H1 (cell line): ENCODE measurements around the gene TBC1D22A. TPM values are rescaled to one million over a fixed set of nuclear protein-coding genes. Genes with fewer than 3 reads are reported as not detected.
A peak's percentile ranks its signal among the peaks of the same experiment; 100 is the strongest.

Experiments used
- CTCF ChIA-PET: fragments of 300-600 bp; sonication (Branson Sonifier 250); formaldehyde crosslinking; loops from one replicate; lab custom pipeline; 2021; ENCODE audit not compliant: partially characterized antibody; lab: Charles Lee
- POLR2A ChIA-PET: fragments of 300-600 bp; sonication (Branson Sonifier 250); formaldehyde crosslinking; loops from one replicate; lab custom pipeline; 2021; ENCODE audit warnings: inconsistent platforms; ENCODE audit not compliant: partially characterized antibody; lab: Charles Lee
- DNase-seq, 2 experiments: peaks; one replicate each; pipeline versions ENCODE4 v3.0.0 to v3.0.0-alpha.2; 2010 to 2022; ENCODE audit warnings: low spot score in 2 of 2, low read depth in 1 of 2, mixed read lengths in 1 of 2
- FAIRE-seq: peaks from 2 replicates; lab custom pipeline; 2011; peaks lifted over from hg19 to GRCh38; lab: Jason Lieb, UNC
- H2AFZ ChIP-seq: 2 replicates; pipeline ENCODE4 v1.8.1; 2012; ENCODE audit warnings: low read length, inconsistent platforms
- H2AK5ac ChIP-seq: 2 replicates; pipeline ENCODE4 v1.6.1; 2013; ENCODE audit warnings: low read depth, low read length
- H2BK120ac ChIP-seq: replicated peaks from 2 replicates; pipeline ENCODE3; 2013; ENCODE audit warnings: low read depth, low read length, inconsistent platforms
- H2BK12ac ChIP-seq: 2 replicates; pipeline ENCODE4 v1.6.1; 2013; ENCODE audit warnings: low read depth, low read length
- H2BK15ac ChIP-seq: 2 replicates; pipeline ENCODE4 v1.6.1; 2013; ENCODE audit warnings: low read length
- H2BK20ac ChIP-seq: 2 replicates; pipeline ENCODE4 v1.6.1; 2013; ENCODE audit warnings: low read length
- H2BK5ac ChIP-seq: 2 replicates; pipeline ENCODE4 v1.6.1; 2013; ENCODE audit warnings: low read depth, low read length
- H3K14ac ChIP-seq: 2 replicates; pipeline ENCODE4 v1.6.1; 2013; ENCODE audit warnings: inconsistent platforms; ENCODE audit not compliant: insufficient read length
- H3K18ac ChIP-seq: 2 replicates; pipeline ENCODE4 v1.6.1; 2013; ENCODE audit warnings: low read length; ENCODE audit errors: extremely low read depth
- H3K23ac ChIP-seq: 2 replicates; pipeline ENCODE4 v1.6.1; 2013; ENCODE audit warnings: inconsistent platforms; ENCODE audit not compliant: insufficient read length
- H3K23me2 ChIP-seq: 2 replicates; pipeline ENCODE4 v1.6.1; 2013; ENCODE audit warnings: low read depth, low read length
- H3K27ac ChIP-seq: 2 replicates; pipeline ENCODE4 v1.6.1; 2011; ENCODE audit warnings: low read depth, low read length, inconsistent platforms
- H3K27me3 ChIP-seq, 4 experiments: replicated peaks in 1 of 4; 1 replicate in 1 of 4; 2 replicates in 3 of 4; pipeline versions ENCODE4 v1.6.1 to v1.8.1; 2011 to 2013; ENCODE audit warnings: low read length in 3 of 4, mild to moderate bottlenecking in 3 of 4, inconsistent platforms in 2 of 4, mixed read lengths in 2 of 4, moderate library complexity in 1 of 4; ENCODE audit not compliant: control insufficient read depth in 3 of 4, insufficient read depth in 3 of 4; ENCODE audit errors: extremely low read depth in 1 of 4
- H3K36me3 ChIP-seq, 4 experiments: 2 replicates each; pipeline versions ENCODE4 v1.6.1 to v1.8.1; 2011 to 2013; ENCODE audit warnings: mild to moderate bottlenecking in 4 of 4, low read length in 3 of 4, moderate library complexity in 2 of 4, control low read depth in 1 of 4, inconsistent platforms in 1 of 4; ENCODE audit not compliant: insufficient read depth in 4 of 4, control insufficient read depth in 2 of 4
- H3K4ac ChIP-seq: replicated peaks from 2 replicates; pipeline ENCODE3; 2013; ENCODE audit warnings: low read length, low read depth, mixed read lengths, inconsistent platforms; ENCODE audit not compliant: insufficient read length
- H3K4me1 ChIP-seq, 4 experiments: replicated peaks in 1 of 4; 1 replicate in 1 of 4; 2 replicates in 3 of 4; pipeline versions ENCODE4 v1.6.1 to v1.8.1; 2011 to 2013; ENCODE audit warnings: low read length in 3 of 4, inconsistent platforms in 2 of 4, mixed read lengths in 1 of 4; ENCODE audit not compliant: insufficient read depth in 4 of 4, control insufficient read depth in 3 of 4
- H3K4me2 ChIP-seq, 2 experiments: 2 replicates each; pipeline versions ENCODE4 v1.6.1 to v1.8.1; 2011 to 2013; ENCODE audit warnings: low read depth in 2 of 2, low read length in 2 of 2, control low read depth in 1 of 2, inconsistent platforms in 1 of 2, mild to moderate bottlenecking in 1 of 2; ENCODE audit not compliant: insufficient read depth in 1 of 2
- H3K4me3 ChIP-seq, 4 experiments: fragments of 200-600, 300-600 bp in 1 of 4; sonication (generic), shearing (Covaris generic), sonication (Bioruptor Twin) in 1 of 4; 2 replicates each; pipeline versions ENCODE4 v1.5.1 to v1.8.1; 2011 to 2016; ENCODE audit warnings: low read length in 4 of 4, low read depth in 3 of 4, control low read depth in 2 of 4, inconsistent platforms in 2 of 4, mild to moderate bottlenecking in 2 of 4, mixed read lengths in 1 of 4, moderate library complexity in 1 of 4; ENCODE audit not compliant: insufficient read depth in 2 of 4; ENCODE audit errors: extremely low read depth in 1 of 4
- H3K56ac ChIP-seq: replicated peaks from 2 replicates; pipeline ENCODE3; 2013; ENCODE audit warnings: low read depth, mild to moderate bottlenecking, mixed read lengths, low read length, inconsistent platforms; ENCODE audit not compliant: insufficient read length
- H3K79me1 ChIP-seq: 2 replicates; pipeline ENCODE4 v1.6.1; 2013; ENCODE audit warnings: low read depth, low read length, control low read depth
- H3K79me2 ChIP-seq, 2 experiments: 2 replicates each; pipeline versions ENCODE4 v1.6.1 to v1.8.1; 2012 to 2013; ENCODE audit warnings: low read length in 2 of 2, mild to moderate bottlenecking in 2 of 2, inconsistent platforms in 1 of 2; ENCODE audit not compliant: insufficient read depth in 2 of 2, control insufficient read depth in 1 of 2
- H3K9ac ChIP-seq, 4 experiments: replicated peaks in 1 of 4; 1 replicate in 1 of 4; 2 replicates in 3 of 4; pipeline versions ENCODE4 v1.6.1 to v1.8.1; 2011 to 2013; ENCODE audit warnings: low read depth in 3 of 4, low read length in 3 of 4, control low read depth in 2 of 4, mild to moderate bottlenecking in 2 of 4, moderate library complexity in 2 of 4, inconsistent platforms in 1 of 4; ENCODE audit errors: extremely low read depth in 1 of 4
- H3K9me3 ChIP-seq, 2 experiments: 2 replicates each; pipeline versions ENCODE4 v1.6.1 to v1.8.1; 2012 to 2013; ENCODE audit warnings: mild to moderate bottlenecking in 2 of 2, moderate library complexity in 2 of 2, control low read depth in 1 of 2, inconsistent platforms in 1 of 2, low read depth in 1 of 2, low read length in 1 of 2, mixed read lengths in 1 of 2; ENCODE audit not compliant: insufficient read depth in 2 of 2
- H4K20me1 ChIP-seq, 2 experiments: replicated peaks in 1 of 2; 2 replicates each; pipeline versions ENCODE3 to v1.8.1; 2011 to 2013; ENCODE audit warnings: inconsistent platforms in 2 of 2, low read length in 2 of 2, mild to moderate bottlenecking in 1 of 2; ENCODE audit not compliant: insufficient read depth in 2 of 2, control insufficient read depth in 1 of 2
- H4K5ac ChIP-seq: 2 replicates; pipeline ENCODE4 v1.6.1; 2013; ENCODE audit warnings: low read length, low read depth, mixed read lengths, inconsistent platforms; ENCODE audit not compliant: insufficient read length
- H4K8ac ChIP-seq: 2 replicates; pipeline ENCODE4 v1.8.0; 2013; ENCODE audit warnings: mild to moderate bottlenecking, moderate library complexity, low read length, inconsistent platforms; ENCODE audit not compliant: insufficient read depth; ENCODE audit errors: extremely low read depth
- H4K91ac ChIP-seq: replicated peaks from 2 replicates; pipeline ENCODE3; 2013; ENCODE audit warnings: low read length, mixed read lengths, inconsistent platforms; ENCODE audit not compliant: insufficient read length
- CBX5 ChIP-seq: fragments of 300-800, 300-1000 bp; sonication (generic); IDR thresholded peaks from 2 replicates; pipeline ENCODE4 v1.7.1; 2016; ENCODE audit warnings: antibody characterized with exemption, low read length, low read depth
- CHD2 ChIP-seq: IDR thresholded peaks from 2 replicates; pipeline ENCODE4 v1.6.1; 2012; ENCODE audit warnings: low read length, improper control_type of control experiment
- CTCF ChIP-seq, 3 experiments: IDR thresholded peaks; 1 replicate in 2 of 3; 2 replicates in 1 of 3; pipeline versions ENCODE4 v1.5.1 to v1.6.1; 2011; ENCODE audit warnings: low read length in 3 of 3, mild to moderate bottlenecking in 3 of 3, inconsistent platforms in 2 of 3, low read depth in 1 of 3, moderate library complexity in 1 of 3; ENCODE audit not compliant: insufficient read depth in 1 of 3; ENCODE audit errors: control extremely low read depth in 1 of 3
- MAX ChIP-seq: IDR thresholded peaks from 2 replicates; pipeline ENCODE4 v1.6.1; 2012; ENCODE audit warnings: inconsistent platforms
- SIN3A ChIP-seq, 2 experiments: IDR thresholded peaks in 1 of 2; conservative IDR thresholded peaks in 1 of 2; 2 replicates each; pipeline ENCODE4 v1.6.1; 2011 to 2012; ENCODE audit warnings: low read length in 2 of 2, improper control_type of control experiment in 1 of 2, low read depth in 1 of 2, mild to moderate bottlenecking in 1 of 2
- SIX5 ChIP-seq: IDR thresholded peaks from 2 replicates; pipeline ENCODE4 v1.6.1; 2011; ENCODE audit warnings: mild to moderate bottlenecking, low read depth, low read length
- ZNF274 ChIP-seq: IDR thresholded peaks from 2 replicates; pipeline ENCODE4 v1.7.0; 2012; ENCODE audit warnings: low read length, borderline replicate concordance; ENCODE audit errors: extremely low read depth
- WGBS, 2 experiments: shearing (Covaris generic) in 1 of 2; methylation state at CpG; one replicate each; pipeline versions ENCODE4 v1.1.6 to v1.1.7; 2013 to 2015; ENCODE audit warnings: low lambda C conversion rate in 2 of 2, mixed read lengths in 2 of 2, inconsistent platforms in 1 of 2, low coverage in 1 of 2, missing lambda C conversion rate in 1 of 2; ENCODE audit not compliant: insufficient replicate concordance in 2 of 2, insufficient coverage in 1 of 2, insufficient read length in 1 of 2; ENCODE audit errors: extremely low coverage in 1 of 2, missing lambda C conversion rate in 1 of 2; 5-methylcytosine and 5-hydroxymethylcytosine counted together
- polyA plus RNA-seq, 7 experiments: library from polyadenylated mRNA; depleted of rRNA in 3 of 7; stranded (reverse) in 5 of 7; unstranded in 2 of 7; fragments of >200 nt in 5 of 7; fragments of 200-250 nt in 2 of 7; gene quantifications; 1 replicate in 5 of 7; 2 replicates in 1 of 7; 4 replicates in 1 of 7; pipeline versions ENCODE4 v1.2.1 to v1.2.3, GENCODE V29; 2011 to 2013; ENCODE audit warnings: missing spikeins in 2 of 7, mixed read lengths in 2 of 7
- total RNA-seq: library from RNA; stranded (reverse); fragmentation: NEBNext Ultra II Directional; extraction: Animal tissue kit (Norgen Biotek cat#: 25700); gene quantifications from 2 replicates; pipeline ENCODE4 v1.2.1, GENCODE V29; 2021

TBC1D22A gene
- total and polyA plus RNA-seq, 2 of the 8 experiments (the other 6 are each of a cell fraction or from before 2014, with no cell fraction given): 11.9 to 18.4 TPM

GRCh38 chr22:46828323-46828900 lies 66.0 kb downstream of the TBC1D22A start:
- no peak overlapping the region for H4K91ac ChIP-seq
- 0 out of 2 replicates have a peak, but pooled peaks cover 3% of the 10 kb centered on the region for H3K23me2 ChIP-seq
- peaks cover 0 to 5% of the 10 kb centered on the region in 2 experiments; a peak in 1 of 4 replicates for H3K79me2 ChIP-seq
- no peak overlapping the region for H2AFZ ChIP-seq
- no peak for FAIRE-seq
- peaks cover 0 to 8% (median 3%) of the 10 kb centered on the region in 4 experiments; a peak in 3 of 7 replicates for H3K4me1 ChIP-seq
- POLR2A ChIA-PET: no interaction called here
- no peak overlapping the region for H3K4me3 ChIP-seq
- no peak overlapping the region for H3K9ac ChIP-seq
- no peak overlapping the region for H4K8ac ChIP-seq
- H2AK5ac ChIP-seq: no peak overlapping the region
- H3K79me1 ChIP-seq: peaks cover 8% of the 10 kb centered on the region
- H3K9me3 ChIP-seq: no peaks in the 10 kb centered on the region
- no peak overlapping the region for H2BK15ac ChIP-seq
- no peaks in the 10 kb centered on the region; a peak in 1 of 7 replicates for H3K27me3 ChIP-seq
- H3K27ac ChIP-seq: no peak overlapping the region
- H3K23ac ChIP-seq: no peak overlapping the region
- H2BK20ac ChIP-seq: no peak overlapping the region
- H3K4ac ChIP-seq: no peak overlapping the region
- 0 out of 2 replicates have a peak overlapping the region, but pooled peaks have one; percentile 35 for H2BK5ac ChIP-seq
- no peak overlapping the region for H2BK12ac ChIP-seq
- TF ChIP-seq SIN3A (conservative IDR thresholded peaks at IDR 0.05 in 1 of 2, IDR thresholded peaks at IDR 0.05 in 1 of 2; ENCODE audit: low read depth in 1 of 2, low read length in 2 of 2) (no peak), MAX (no peak), SIX5 (no peak), CBX5 (no peak), CTCF (IDR thresholded peaks at IDR 0.05; ENCODE audit: control extremely low read depth in 1 of 3, insufficient read depth in 1 of 3, low read depth in 1 of 3, low read length in 3 of 3) (no peak), CHD2 (no peak), ZNF274 (no peak)
- TF ChIP-seq, all 59 proteins: peak for 0
- Histone ChIP-seq H4K5ac (no peak overlapping the region), H3K36me3 (no peaks in the 10 kb centered on the region), H3K18ac (no peak overlapping the region), H3K56ac (no peak overlapping the region), H3K14ac (no peak overlapping the region), H2BK120ac (no peak overlapping the region), H3K4me2 (no peak overlapping the region), H4K20me1 (peaks cover 3 to 6% of the 10 kb centered on the region in 2 experiments)
- peak in 1 of 2 experiments; percentile 30 for DNase-seq
- CTCF ChIA-PET: interaction anchor here (0.6 to 2.8 kb wide), 5 partner anchors 17 to 1100 kb away, joined by 3 to 19 read pairs (median 4); no protein-coding TSS in a partner anchor
- WGBS, 2 experiments: 89% methylated on average over 9 of the region's 9 CpGs; no CpG with 5 or more reads in 1 of the 2 experiments
